HEK293 (cell line): ENCODE measurements around the gene LRRC47.
A peak's percentile ranks its signal among the peaks of the same experiment; 100 is the strongest.

Source experiments
- CTCF ChIA-PET: fragments of 350-600 bp; formaldehyde crosslinking; extraction: SDS; loops from one replicate; lab custom pipeline; 2021; ENCODE audit warnings: antibody characterized with exemption; lab: Yijun Ruan, JAX
- POLR2A ChIA-PET: fragments of 300-600 bp; formaldehyde crosslinking; extraction: SDS; loops from one replicate; lab custom pipeline; 2020; ENCODE audit warnings: antibody characterized with exemption, inconsistent platforms; lab: Yijun Ruan, JAX
- H3K27ac ChIP-seq: fragments of 200-500 bp; sonication (Bioruptor generic); 2 replicates; pipeline ENCODE4 v1.5.1; 2014; ENCODE audit warnings: low read depth, low read length, control low read depth, inconsistent platforms; ENCODE audit errors: extremely low read depth
- H3K36me3 ChIP-seq, 2 experiments: fragments of 200-500 bp in 1 of 2; sonication (Bioruptor generic) in 1 of 2; 1 replicate in 1 of 2; 2 replicates in 1 of 2; pipeline ENCODE4 v1.5.1; 2014 to 2017; ENCODE audit warnings: inconsistent platforms in 2 of 2, low read length in 2 of 2; ENCODE audit not compliant: control insufficient read depth in 2 of 2, insufficient read depth in 1 of 2
- H3K4me1 ChIP-seq: fragments of 200-500 bp; sonication (Bioruptor generic); 2 replicates; pipeline ENCODE4 v1.5.1; 2014; ENCODE audit warnings: mild to moderate bottlenecking, low read length, inconsistent platforms; ENCODE audit not compliant: control insufficient read depth, insufficient read depth
- H3K4me3 ChIP-seq: 2 replicates; pipeline ENCODE4 v1.5.1; 2011; ENCODE audit warnings: low read depth, mild to moderate bottlenecking, control low read depth, low read length, moderate library complexity
- H3K9me3 ChIP-seq: fragments of 200-500 bp; sonication (Bioruptor generic); 2 replicates; pipeline ENCODE4 v1.5.1; 2014; ENCODE audit warnings: low read depth, low read length, inconsistent platforms; ENCODE audit not compliant: control insufficient read depth, insufficient read depth
- ATF2 ChIP-seq: fragments of 450-650 bp; formaldehyde crosslinking; IDR thresholded peaks from 2 replicates; pipeline ENCODE4 v1.5.1; 2016; ENCODE audit warnings: missing biosample characterization, missing genetic modification characterization, low read depth
- KLF10 ChIP-seq: fragments of 450-650 bp; IDR thresholded peaks from 2 replicates; pipeline ENCODE4 v1.5.1; 2018; ENCODE audit warnings: missing biosample characterization, mild to moderate bottlenecking, missing genetic modification characterization
- KLF9 ChIP-seq: fragments of 450-650 bp; formaldehyde crosslinking; IDR thresholded peaks from 2 replicates; pipeline ENCODE4 v1.5.1; 2016; ENCODE audit warnings: missing biosample characterization, missing genetic modification characterization, low read depth
- TSHZ1 ChIP-seq: fragments of 450-650 bp; formaldehyde crosslinking; IDR thresholded peaks from 2 replicates; pipeline ENCODE4 v1.5.1; 2016; ENCODE audit warnings: missing biosample characterization, missing genetic modification characterization, borderline replicate concordance
- ZBTB20 ChIP-seq: fragments of 450-650 bp; formaldehyde crosslinking; IDR thresholded peaks from 2 replicates; pipeline ENCODE4 v1.5.1; 2016; ENCODE audit warnings: missing biosample characterization, missing genetic modification characterization
- ZBTB21 ChIP-seq: fragments of 450-650 bp; formaldehyde crosslinking; IDR thresholded peaks from 2 replicates; pipeline ENCODE4 v1.5.1; 2017; ENCODE audit warnings: missing biosample characterization, missing genetic modification characterization
- ZBTB44 ChIP-seq: fragments of 450-650 bp; IDR thresholded peaks from 2 replicates; pipeline ENCODE4 v1.5.1; 2018; ENCODE audit warnings: missing biosample characterization, mild to moderate bottlenecking, missing genetic modification characterization
- ZBTB49 ChIP-seq: fragments of 450-650 bp; formaldehyde crosslinking; IDR thresholded peaks from 2 replicates; pipeline ENCODE4 v1.5.1; 2016; ENCODE audit warnings: missing biosample characterization, missing genetic modification characterization, low read depth
- ZFP37 ChIP-seq: fragments of 450-650 bp; formaldehyde crosslinking; IDR thresholded peaks from 2 replicates; pipeline ENCODE4 v1.5.1; 2016; ENCODE audit warnings: missing biosample characterization, missing genetic modification characterization
- ZNF214 ChIP-seq: fragments of 450-650 bp; formaldehyde crosslinking; IDR thresholded peaks from 2 replicates; pipeline ENCODE4 v1.5.1; 2017; ENCODE audit warnings: missing biosample characterization, mild to moderate bottlenecking, missing genetic modification characterization, borderline replicate concordance
- ZNF23 ChIP-seq: fragments of 450-650 bp; formaldehyde crosslinking; IDR thresholded peaks from 2 replicates; pipeline ENCODE4 v1.5.1; 2016; ENCODE audit warnings: missing biosample characterization, missing genetic modification characterization, borderline replicate concordance
- ZNF274 ChIP-seq, 2 experiments: fragments of 200-500 bp in 1 of 2; fragments of 450-650 bp in 1 of 2; sonication (Bioruptor generic) in 1 of 2; formaldehyde crosslinking in 1 of 2; IDR thresholded peaks; 2 replicates each; pipeline versions ENCODE4 v1.5.1 to v1.6.1; 2014 to 2016; ENCODE audit warnings: borderline replicate concordance in 1 of 2, inconsistent platforms in 1 of 2, low read length in 1 of 2, missing biosample characterization in 1 of 2, missing genetic modification characterization in 1 of 2
- ZNF302 ChIP-seq: fragments of 450-650 bp; formaldehyde crosslinking; IDR thresholded peaks from 2 replicates; pipeline ENCODE4 v1.5.1; 2016; ENCODE audit warnings: missing biosample characterization, missing genetic modification characterization, low read depth
- ZNF335 ChIP-seq: fragments of 450-650 bp; formaldehyde crosslinking; conservative IDR thresholded peaks from 2 replicates; pipeline ENCODE4 v1.5.1; 2016; ENCODE audit warnings: missing biosample characterization, missing genetic modification characterization
- ZNF404 ChIP-seq: fragments of 450-650 bp; formaldehyde crosslinking; IDR thresholded peaks from 2 replicates; pipeline ENCODE4 v1.5.1; 2017; ENCODE audit warnings: missing biosample characterization, missing genetic modification characterization
- ZNF449 ChIP-seq: fragments of 450-650 bp; formaldehyde crosslinking; IDR thresholded peaks from 2 replicates; pipeline ENCODE4 v1.5.1; 2017; ENCODE audit warnings: missing biosample characterization, mild to moderate bottlenecking, missing genetic modification characterization, moderate library complexity
- ZNF580 ChIP-seq: fragments of 450-650 bp; formaldehyde crosslinking; IDR thresholded peaks from 2 replicates; pipeline ENCODE4 v1.5.1; 2016; ENCODE audit warnings: missing biosample characterization, missing genetic modification characterization
- ZNF600 ChIP-seq: fragments of 450-650 bp; formaldehyde crosslinking; IDR thresholded peaks from 2 replicates; pipeline ENCODE4 v1.5.1; 2016; ENCODE audit warnings: missing biosample characterization, missing genetic modification characterization
- ZNF610 ChIP-seq: fragments of 450-650 bp; formaldehyde crosslinking; IDR thresholded peaks from 2 replicates; pipeline ENCODE4 v1.5.1; 2016; ENCODE audit warnings: missing biosample characterization, missing genetic modification characterization, borderline replicate concordance
- ZNF621 ChIP-seq: fragments of 450-650 bp; formaldehyde crosslinking; IDR thresholded peaks from 2 replicates; pipeline ENCODE4 v1.5.1; 2017; ENCODE audit warnings: missing biosample characterization, missing genetic modification characterization
- ZNF626 ChIP-seq: fragments of 450-650 bp; sonication (Bioruptor Pico); formaldehyde crosslinking; IDR thresholded peaks from 2 replicates; pipeline ENCODE4 v1.5.1; 2018; ENCODE audit warnings: missing biosample characterization, missing genetic modification characterization, inconsistent platforms
- ZNF645 ChIP-seq: fragments of 450-650 bp; formaldehyde crosslinking; IDR thresholded peaks from 2 replicates; pipeline ENCODE4; 2016; ENCODE audit warnings: missing biosample characterization, missing genetic modification characterization
- ZXDB ChIP-seq: fragments of 450-650 bp; formaldehyde crosslinking; IDR thresholded peaks from 2 replicates; pipeline ENCODE4 v1.5.1; 2016; ENCODE audit warnings: missing biosample characterization, missing genetic modification characterization

Gene LRRC47

GRCh38 chr1:3775490-3776230 lies 20.6 kb downstream of the LRRC47 start:
- H3K27ac ChIP-seq = no peak overlapping the region
- peaks cover 0 to 28% of the 10 kb centered on the region in 2 experiments; a peak in 2 of 3 replicates for H3K36me3 ChIP-seq
- CTCF ChIA-PET = interaction anchor here (0.6 to 2.0 kb wide), 7 partner anchors 9 to 354 kb away, joined by 3 to 10 read pairs (median 3); no protein-coding TSS in a partner anchor
- no peak overlapping the region for H3K4me3 ChIP-seq
- no peaks in the 10 kb centered on the region for H3K4me1 ChIP-seq
- POLR2A ChIA-PET = interaction anchor here (1.5 to 2.0 kb wide), 3 partner anchors 14 to 21 kb away, joined by 3 to 7 read pairs (median 5); partner anchors contain the start of gene LRRC47
- H3K9me3 ChIP-seq = no peaks in the 10 kb centered on the region
- TF ChIP-seq ZNF335 (tag by site-specific recombination) (peak; percentile 34; the same call in 1 of the 2 replicates), ZNF580 (tag by site-specific recombination) (no peak), ZNF214 (tag by site-specific recombination) (no peak), ZBTB21 (no peak), TSHZ1 (no peak), ZNF626 (no peak), ZNF600 (peak; percentile 40; the same call in 1 of the 2 replicates), ZNF645 (tag by site-specific recombination) (no peak), KLF9 (tag by site-specific recombination) (peak; percentile 77), ZNF610 (tag by site-specific recombination) (no peak), KLF10 (tag by site-specific recombination) (peak; percentile 67; the same call in 1 of the 2 replicates), ZFP37 (tag by site-specific recombination) (no peak), ZNF404 (no peak), ATF2 (tag by site-specific recombination) (no peak), ZNF302 (tag by site-specific recombination) (no peak), ZNF621 (tag by site-specific recombination) (no peak), ZBTB20 (tag by site-specific recombination) (peak; percentile 37; the same call in 1 of the 2 replicates), ZNF274 (IDR thresholded peaks at IDR 0.05; ENCODE audit: low read length) (no peak), ZNF274 (tag by site-specific recombination; IDR thresholded peaks at IDR 0.05; ENCODE audit: borderline replicate concordance) (no peak), ZBTB44 (tag by site-specific recombination) (peak; percentile 59; the same call in 1 of the 2 replicates), ZNF449 (tag by site-specific recombination) (no peak; the same call in 1 of the 2 replicates), ZBTB49 (tag by site-specific recombination) (no peak), ZXDB (peak; percentile 49; the same call in 1 of the 2 replicates), ZNF23 (tag by site-specific recombination) (no peak)
